NB4 (cell line): ENCODE data around the gene CYP2A7.
"Not testable (repeated sequence)": the region's sequence is repeated elsewhere in the genome, so short reads cannot be mapped to it uniquely, and the experiment has no call there.

Experiments used
- MYC ChIP-seq: IDR thresholded peaks from 2 replicates; pipeline ENCODE4 v1.6.1; 2011; ENCODE audit warnings: low read depth, low read length
- POLR2A ChIP-seq: IDR thresholded peaks from 2 replicates; pipeline ENCODE4 v1.6.1; 2011; ENCODE audit warnings: mild to moderate bottlenecking; ENCODE audit not compliant: insufficient read length; ENCODE audit errors: extremely low read depth
- TF ChIP-seq, protein P1 (sequence below): IDR thresholded peaks from one replicate; pipeline ENCODE4 v1.5.1; 2012; ENCODE audit warnings: low read depth, low read length

GRCh38 chr19:40884187-40884931 is 2.3 kb upstream of the CYP2A7 start:
- TF ChIP-seq, protein P1, sequence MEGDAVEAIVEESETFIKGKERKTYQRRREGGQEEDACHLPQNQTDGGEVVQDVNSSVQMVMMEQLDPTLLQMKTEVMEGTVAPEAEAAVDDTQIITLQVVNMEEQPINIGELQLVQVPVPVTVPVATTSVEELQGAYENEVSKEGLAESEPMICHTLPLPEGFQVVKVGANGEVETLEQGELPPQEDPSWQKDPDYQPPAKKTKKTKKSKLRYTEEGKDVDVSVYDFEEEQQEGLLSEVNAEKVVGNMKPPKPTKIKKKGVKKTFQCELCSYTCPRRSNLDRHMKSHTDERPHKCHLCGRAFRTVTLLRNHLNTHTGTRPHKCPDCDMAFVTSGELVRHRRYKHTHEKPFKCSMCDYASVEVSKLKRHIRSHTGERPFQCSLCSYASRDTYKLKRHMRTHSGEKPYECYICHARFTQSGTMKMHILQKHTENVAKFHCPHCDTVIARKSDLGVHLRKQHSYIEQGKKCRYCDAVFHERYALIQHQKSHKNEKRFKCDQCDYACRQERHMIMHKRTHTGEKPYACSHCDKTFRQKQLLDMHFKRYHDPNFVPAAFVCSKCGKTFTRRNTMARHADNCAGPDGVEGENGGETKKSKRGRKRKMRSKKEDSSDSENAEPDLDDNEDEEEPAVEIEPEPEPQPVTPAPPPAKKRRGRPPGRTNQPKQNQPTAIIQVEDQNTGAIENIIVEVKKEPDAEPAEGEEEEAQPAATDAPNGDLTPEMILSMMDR = not testable (repeated sequence)
- TF ChIP-seq MYC, POLR2A: not testable (repeated sequence)
